A375 (cell line): ENCODE measurements around the gene CDH4. TPM values are rescaled to one million over a fixed set of nuclear protein-coding genes. Genes with fewer than 3 reads are reported as not detected.

Source experiments
- total RNA-seq: library from RNA; depleted of rRNA; stranded (reverse); fragments of >200 nt; shearing (Covaris generic); gene quantifications from 2 replicates; pipeline ENCODE4 v1.2.3, GENCODE V29; 2014; rRNA removed

CDH4 gene
- 0.49 and 0.66 TPM in 2 replicates for total RNA-seq

GRCh38 chr20:61251529-61252393 lies at the start of gene CDH4:
TSS of gene CDH4 (plus strand) at chr20:61252261.

